Ovary (tissue), 9 donors: ENCODE measurements around the gene DOCK1. TPM values are rescaled to one million over a fixed set of nuclear protein-coding genes. Genes with fewer than 3 reads are reported as not detected.

Source experiments
- DNase-seq, 5 donors: peaks; one replicate each; pipeline ENCODE4 v3.0.0-alpha.2; 2019 to 2020
- H3K27ac ChIP-seq, 2 donors: fragments of 200-600 bp; one replicate each; pipeline versions ENCODE4 v1.5.1 to v1.8.0; 2019 to 2022
- H3K27me3 ChIP-seq: fragments of 200-600 bp; one replicate; pipeline ENCODE4 v1.8.0; 2022
- H3K36me3 ChIP-seq: fragments of 200-600 bp; sonication (generic); one replicate; pipeline ENCODE4 v1.5.1; 2019
- H3K4me1 ChIP-seq: one replicate; pipeline ENCODE4 v1.8.1; 2013; ENCODE audit warnings: mild to moderate bottlenecking, moderate library complexity; ENCODE audit not compliant: insufficient read depth
- H3K4me3 ChIP-seq: fragments of 200-600 bp; sonication (generic); one replicate; pipeline ENCODE4 v1.5.1; 2017
- H3K9me3 ChIP-seq, 2 donors: fragments of 200-600 bp in 1 of 2; sonication (generic) in 1 of 2; one replicate each; pipeline versions ENCODE4 v1.5.1 to v1.8.1; 2013 to 2019; ENCODE audit warnings: mild to moderate bottlenecking in 1 of 2, moderate library complexity in 1 of 2
- EP300 ChIP-seq: sonication (generic); formaldehyde crosslinking; IDR thresholded peaks from one replicate; pipeline ENCODE4 v1.6.1; 2017; ENCODE audit warnings: antibody characterized with exemption
- POLR2A ChIP-seq: fragments of 450-650 bp; IDR thresholded peaks from one replicate; pipeline ENCODE4 v1.6.1; 2017; ENCODE audit warnings: antibody characterized with exemption, mild to moderate bottlenecking, moderate library complexity
- WGBS, 3 donors: extraction: QIAGEN DNeasy Blood & Tissue Kit in 1 of 3; methylation state at CpG; one replicate each; pipeline versions ENCODE4 v1.1.5 to v1.1.7; 2013 to 2017; 5-methylcytosine and 5-hydroxymethylcytosine counted together
- intact Hi-C, 4 donors: fragments of 100-400 bp; cut with DNase I; formaldehyde crosslinking; loops; one replicate each; pipeline versions ENCODE4 v1.11.0 to v1.15.1; 2022 to 2023
- polyA plus RNA-seq, 2 donors: library from polyadenylated mRNA; stranded (reverse); fragments of 200-250 nt in 1 of 2; fragments of 350-450 nt in 1 of 2; fragmentation: Illumina TruSeq in 1 of 2; extraction: RNeasy Lipid Tissue Mini Kit (QIAGEN cat#74804) in 1 of 2; gene quantifications; one replicate each; pipeline ENCODE4 v1.2.3, GENCODE V29; 2013 to 2014
- total RNA-seq, 7 donors: library from RNA; depleted of rRNA in 2 of 7; stranded (reverse); fragments of >200 nt in 2 of 7; fragmentation: NEBNext Ultra II Directional in 3 of 7; extraction: Animal tissue kit (Norgen Biotek cat#: 25700) in 3 of 7; gene quantifications; one replicate each; pipeline versions ENCODE4 v1.1.0 to v1.2.4, GENCODE V29; 2016 to 2023
- TF ChIP-seq, protein P1 (sequence below), 3 donors: fragments of 450-650 bp in 2 of 3; fragments of 200-600 bp in 1 of 3; IDR thresholded peaks; one replicate each; pipeline versions ENCODE4 v1.5.1 to v1.8.0; 2016 to 2022; ENCODE audit warnings: antibody characterized with exemption in 3 of 3, mild to moderate bottlenecking in 1 of 3
- donor health status: DM: no; HTN: no; CAD: no; lungs with moderate emphysema.
- donor health status: DM: no; HTN: no; CAD: no.
- donor health status: Bipolar disorder and iron deficiency.
- donor health status: DM: yes; HTN: yes; CAD: no.
- donor health status: DM: no; HTN: no; CAD: no.
- donor health status: DM: yes; HTN: yes; CAD: no.

Gene DOCK1
- total and polyA plus RNA-seq, 9 donors, result 24.7 to 68.3 (median 51.1) TPM

DNA sequence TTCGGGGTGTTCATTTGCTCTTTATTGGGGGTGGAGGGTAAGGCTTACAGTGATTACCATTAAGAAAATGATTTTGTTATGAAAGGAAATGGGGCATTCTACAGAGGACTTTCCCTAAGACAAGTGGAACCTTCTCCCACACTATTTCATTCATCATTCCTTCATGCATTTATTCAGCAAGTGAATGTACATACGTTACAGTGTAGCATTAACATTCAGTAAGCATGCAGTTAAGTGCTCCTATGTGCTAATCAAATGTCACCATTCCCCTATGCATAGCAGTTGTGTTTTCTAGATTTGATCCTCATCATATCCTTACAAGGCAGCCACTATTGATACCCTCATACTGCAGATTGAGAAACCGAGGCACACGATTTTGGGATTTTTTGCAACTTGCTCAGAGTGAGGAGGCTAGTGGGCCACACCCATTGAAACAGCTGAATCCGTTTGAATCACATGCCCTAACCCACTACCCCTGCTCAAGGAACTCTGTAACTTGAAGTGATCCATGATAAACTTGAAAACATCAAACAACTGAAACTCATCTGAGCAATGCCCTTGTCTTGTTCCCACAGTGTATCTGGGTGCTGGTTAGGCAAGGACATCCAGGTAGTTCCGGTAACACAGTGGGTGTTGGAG, 274.5 kb downstream of the DOCK1 start:
- 95 to 97% (median 95%) methylated on average over 6 of the region's 6 CpGs for WGBS, 3 donors
- Histone ChIP-seq H3K27ac (no peak overlapping the region), H3K36me3 (no peaks in the 10 kb centered on the region), H3K4me3 (no peak overlapping the region), H3K27me3 (no peaks in the 10 kb centered on the region), H3K4me1 (no peaks in the 10 kb centered on the region), H3K9me3 (no peaks in the 10 kb centered on the region)
- DNase-seq, result no peak
- intact Hi-C loops, result loop anchor here in 1 of 4 donors (2.0 kb wide), 1 partner anchor 17 kb away; no protein-coding TSS in a partner anchor
- TF ChIP-seq, protein P1, sequence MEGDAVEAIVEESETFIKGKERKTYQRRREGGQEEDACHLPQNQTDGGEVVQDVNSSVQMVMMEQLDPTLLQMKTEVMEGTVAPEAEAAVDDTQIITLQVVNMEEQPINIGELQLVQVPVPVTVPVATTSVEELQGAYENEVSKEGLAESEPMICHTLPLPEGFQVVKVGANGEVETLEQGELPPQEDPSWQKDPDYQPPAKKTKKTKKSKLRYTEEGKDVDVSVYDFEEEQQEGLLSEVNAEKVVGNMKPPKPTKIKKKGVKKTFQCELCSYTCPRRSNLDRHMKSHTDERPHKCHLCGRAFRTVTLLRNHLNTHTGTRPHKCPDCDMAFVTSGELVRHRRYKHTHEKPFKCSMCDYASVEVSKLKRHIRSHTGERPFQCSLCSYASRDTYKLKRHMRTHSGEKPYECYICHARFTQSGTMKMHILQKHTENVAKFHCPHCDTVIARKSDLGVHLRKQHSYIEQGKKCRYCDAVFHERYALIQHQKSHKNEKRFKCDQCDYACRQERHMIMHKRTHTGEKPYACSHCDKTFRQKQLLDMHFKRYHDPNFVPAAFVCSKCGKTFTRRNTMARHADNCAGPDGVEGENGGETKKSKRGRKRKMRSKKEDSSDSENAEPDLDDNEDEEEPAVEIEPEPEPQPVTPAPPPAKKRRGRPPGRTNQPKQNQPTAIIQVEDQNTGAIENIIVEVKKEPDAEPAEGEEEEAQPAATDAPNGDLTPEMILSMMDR (IDR thresholded peaks at IDR 0.05), result no peak
- TF ChIP-seq EP300, result no peak
- TF ChIP-seq POLR2A, result no peak

DNA sequence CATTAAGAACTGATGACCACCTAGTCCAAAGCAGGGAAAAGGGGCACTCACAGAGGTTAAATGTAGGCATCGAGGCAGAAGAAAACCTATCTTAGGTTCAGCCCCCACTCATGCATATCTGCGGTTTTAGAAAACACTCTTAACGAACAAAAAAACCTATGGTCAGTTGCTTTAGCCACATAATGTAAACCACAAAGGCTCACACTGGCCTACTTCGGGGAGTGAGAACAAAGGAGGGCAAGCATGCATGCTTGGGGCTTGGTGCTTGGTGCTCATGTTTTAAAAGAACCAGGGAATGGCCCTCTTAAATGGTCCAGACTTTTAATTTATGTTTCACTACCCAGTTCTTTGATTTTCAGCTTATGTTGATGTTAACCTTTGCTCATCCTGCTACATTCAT, 276.9 kb downstream of the DOCK1 start:
- WGBS, 3 donors, result 79 to 89% (median 86%) methylated on average over 4 of the region's 4 CpGs
- intact Hi-C loops, result no loop called here
- Histone ChIP-seq H3K27ac (no peak overlapping the region), H3K4me1 (peaks cover 2% of the 10 kb centered on the region), H3K9me3 (no peaks in the 10 kb centered on the region), H3K36me3 (no peaks in the 10 kb centered on the region), H3K4me3 (no peak overlapping the region), H3K27me3 (no peaks in the 10 kb centered on the region)
- TF ChIP-seq, protein P1 (IDR thresholded peaks at IDR 0.05), result no peak
- TF ChIP-seq POLR2A, result no peak
- no peak for TF ChIP-seq EP300
- no peak for DNase-seq

GRCh38 chr10:127184582-127184981, 279.4 kb downstream of the DOCK1 start:
- H3K27ac ChIP-seq, result no peak overlapping the region
- WGBS, 3 donors, result 95 to 100% (median 96%) methylated on average over 2 of the region's 2 CpGs
- no peak for TF ChIP-seq EP300
- TF ChIP-seq POLR2A, result no peak
- TF ChIP-seq, protein P1 (IDR thresholded peaks at IDR 0.05), result no peak
- no peaks in the 10 kb centered on the region for H3K9me3 ChIP-seq
- no peaks in the 10 kb centered on the region for H3K36me3 ChIP-seq
- no peak for DNase-seq
- H3K4me3 ChIP-seq, result no peak overlapping the region
- peaks cover 2% of the 10 kb centered on the region for H3K4me1 ChIP-seq
- H3K27me3 ChIP-seq, result no peaks in the 10 kb centered on the region
- intact Hi-C loops, result no loop called here

GRCh38 chr10:127186813-127187212, 281.6 kb downstream of the DOCK1 start:
- intact Hi-C loops, result no loop called here
- H3K9me3 ChIP-seq, result no peaks in the 10 kb centered on the region
- no peak overlapping the region for H3K4me3 ChIP-seq
- H3K36me3 ChIP-seq, result no peaks in the 10 kb centered on the region
- peaks cover 2% of the 10 kb centered on the region for H3K4me1 ChIP-seq
- no peak for DNase-seq
- TF ChIP-seq POLR2A, result no peak
- TF ChIP-seq, protein P1 (IDR thresholded peaks at IDR 0.05), result no peak
- no peak for TF ChIP-seq EP300
- no peaks in the 10 kb centered on the region for H3K27me3 ChIP-seq
- no peak overlapping the region for H3K27ac ChIP-seq
- WGBS, 3 donors, result 37 to 63% (median 44%) methylated on average over 7 of the region's 7 CpGs
